GM18951 (cell line): ENCODE results near the gene AOAH.

ENCODE experiments used
- POLR2A ChIP-seq: IDR thresholded peaks from 4 replicates; pipeline ENCODE4 v1.6.1; 2011; ENCODE audit warnings: mild to moderate bottlenecking; ENCODE audit not compliant: insufficient read length, insufficient read depth; ENCODE audit errors: extremely low read depth
- in situ Hi-C: fragments of 300-500 bp; cut with MboI; formaldehyde crosslinking; loops from one replicate; pipeline ENCODE4 v1.12.0; 2022; ENCODE audit warnings: low sequenced_read_pairs, mixed read lengths, inconsistent platforms; ENCODE audit not compliant: unreplicated experiment

The AOAH gene

DNA sequence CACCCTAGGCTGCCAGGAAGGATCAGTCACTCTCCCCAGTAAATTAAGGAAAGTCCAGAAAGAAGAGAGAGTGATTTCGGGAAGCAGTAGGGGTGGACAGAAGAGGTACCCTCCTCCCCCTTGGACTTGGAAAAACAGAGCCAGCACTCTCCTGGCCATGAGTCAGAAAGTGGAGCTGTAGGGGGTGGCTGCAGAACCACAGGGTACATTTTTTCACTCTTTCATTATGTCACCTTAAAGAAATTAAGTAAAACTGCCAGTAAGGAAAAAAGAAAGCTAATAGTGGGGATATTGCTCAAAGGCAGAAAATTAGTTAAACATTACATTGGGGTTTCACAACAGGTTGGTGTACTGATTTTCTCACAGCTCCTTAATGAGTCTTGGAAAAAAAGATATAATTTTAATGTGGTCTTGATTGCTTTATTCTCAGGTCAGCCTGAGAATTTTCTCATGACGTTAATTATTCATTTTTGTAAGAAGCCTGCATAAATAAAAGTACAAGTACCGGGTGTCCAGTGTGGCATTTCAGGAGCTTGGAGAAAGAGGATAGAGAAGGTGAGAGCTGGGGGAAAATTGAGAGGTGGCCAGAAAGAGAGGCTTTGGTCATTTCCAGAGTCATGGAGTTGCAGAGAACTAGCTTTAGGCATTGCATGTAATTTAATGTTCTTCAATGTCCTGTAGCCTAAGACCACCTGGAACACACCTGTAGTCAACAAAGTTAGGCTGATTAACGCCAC lies 23.2 kb upstream of the AOAH start:
- no peak for TF ChIP-seq POLR2A
- in situ Hi-C loops = no loop called here

DNA sequence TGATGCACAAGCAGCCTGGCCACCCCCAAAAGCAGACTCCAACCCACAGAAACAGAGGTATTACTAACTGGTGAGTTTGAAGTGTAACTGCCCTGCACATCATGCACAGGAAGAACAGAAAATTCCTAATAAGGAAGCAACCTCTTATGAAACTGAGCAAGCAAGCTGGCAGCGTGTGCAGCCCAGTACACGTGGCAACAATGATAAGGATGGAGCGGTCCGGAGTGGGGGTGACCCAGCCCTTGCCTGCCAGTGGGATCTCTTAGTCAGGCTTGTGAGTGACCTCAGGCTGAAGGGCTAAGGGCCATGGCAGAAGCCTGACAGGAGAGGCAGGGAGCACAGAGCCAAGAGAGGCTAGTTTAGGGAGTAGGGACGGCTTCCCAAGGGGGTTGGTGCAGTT lies 22.1 kb upstream of the AOAH start:
- in situ Hi-C loops = no loop called here
- no peak for TF ChIP-seq POLR2A

DNA sequence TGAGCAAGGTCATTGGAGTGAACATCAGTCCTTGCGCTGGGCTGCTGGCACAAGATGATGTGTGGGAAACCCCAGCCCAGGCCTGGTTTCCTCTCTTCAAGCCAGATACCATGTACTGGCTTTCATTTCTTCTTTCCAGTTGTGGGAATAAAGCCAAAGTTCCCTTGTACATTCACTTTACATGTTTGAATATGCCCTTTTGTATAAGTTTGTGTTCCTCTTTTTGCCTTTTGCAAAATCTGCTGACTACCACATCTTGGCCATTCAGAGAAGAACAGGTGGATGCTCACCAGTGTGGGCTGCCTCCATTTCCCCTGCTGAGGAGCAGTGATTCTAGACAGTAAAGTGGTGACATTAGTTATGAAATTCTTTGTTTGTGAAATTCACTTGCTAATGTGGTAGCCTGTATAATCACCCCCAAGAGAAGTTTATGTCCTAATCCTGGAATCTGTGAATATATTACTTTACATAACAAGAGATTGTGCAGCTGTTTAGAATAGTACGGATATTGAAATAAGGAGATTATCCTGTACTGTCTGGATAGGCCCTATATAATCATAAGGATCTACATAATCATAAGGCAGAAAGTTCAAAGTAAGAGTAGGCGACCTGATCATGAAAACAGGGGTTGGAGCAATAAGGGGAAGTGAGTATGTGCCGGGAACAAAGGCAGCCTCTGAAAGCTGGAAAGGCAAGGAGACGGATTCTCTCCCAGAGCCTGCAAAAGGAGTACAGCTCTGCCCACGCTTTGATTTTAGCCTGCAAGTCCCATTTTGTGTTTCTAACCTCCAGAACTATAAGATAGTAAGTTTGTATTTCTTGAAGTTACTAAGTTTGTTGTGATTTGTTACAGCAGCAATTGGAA lies 18.8 kb upstream of the AOAH start:
- TF ChIP-seq POLR2A = no peak
- in situ Hi-C loops = no loop called here

DNA sequence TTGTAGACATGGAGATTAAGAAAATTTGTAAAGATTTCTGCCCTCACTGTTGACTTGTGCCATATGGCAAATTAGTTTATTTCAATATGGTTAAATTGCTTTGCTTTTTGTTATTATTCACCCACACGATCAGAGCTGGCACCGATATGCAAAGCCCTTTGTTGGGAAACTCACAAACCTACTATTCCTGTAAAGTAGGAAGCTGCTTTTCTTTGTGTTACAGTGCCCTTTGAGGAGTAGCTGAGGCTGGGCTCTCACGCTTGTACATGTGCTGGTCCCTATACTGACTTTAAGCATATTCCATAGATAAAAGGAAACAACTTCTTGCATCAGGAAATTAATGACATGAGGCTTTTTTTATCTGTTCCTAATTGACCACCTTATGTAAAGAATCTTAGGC lies 17.6 kb upstream of the AOAH start:
- in situ Hi-C loops = no loop called here
- TF ChIP-seq POLR2A = no peak

DNA sequence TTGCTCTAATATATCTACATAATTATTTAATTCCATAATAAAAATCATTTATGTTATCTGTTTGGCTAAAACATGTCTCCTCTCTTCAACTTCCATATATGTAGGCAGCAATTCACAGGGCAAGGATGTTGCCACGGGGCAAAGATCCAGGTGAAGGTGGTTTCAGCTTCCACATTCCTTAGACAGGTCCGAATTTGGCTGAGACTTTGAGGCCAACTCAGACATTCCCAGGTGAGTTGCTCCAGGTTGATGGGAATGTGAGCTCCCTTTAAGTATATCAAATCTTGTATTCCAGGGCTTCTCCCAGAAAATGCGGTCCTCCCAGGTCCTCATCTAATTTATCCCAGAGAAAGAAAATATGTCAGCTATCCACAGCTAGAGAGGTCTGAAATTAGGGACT lies 15.1 kb upstream of the AOAH start:
- TF ChIP-seq POLR2A = no peak
- in situ Hi-C loops = no loop called here

DNA sequence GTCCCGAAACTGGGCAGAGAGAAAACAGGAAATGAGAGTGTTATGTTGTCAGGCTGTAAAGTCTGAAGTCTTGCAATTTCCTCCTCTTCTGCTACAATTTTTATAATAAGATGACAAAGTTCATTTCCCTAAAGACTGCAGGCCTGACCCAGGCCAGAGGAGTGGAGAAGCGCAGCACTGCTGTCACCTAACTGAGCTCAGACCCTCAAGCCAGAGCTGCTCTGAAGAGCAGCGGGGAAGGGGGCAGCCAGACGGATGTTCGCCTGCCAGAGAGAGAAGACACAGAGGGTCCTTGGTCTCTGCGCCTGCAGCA lies 12.6 kb upstream of the AOAH start:
- no peak for TF ChIP-seq POLR2A
- in situ Hi-C loops = no loop called here

DNA sequence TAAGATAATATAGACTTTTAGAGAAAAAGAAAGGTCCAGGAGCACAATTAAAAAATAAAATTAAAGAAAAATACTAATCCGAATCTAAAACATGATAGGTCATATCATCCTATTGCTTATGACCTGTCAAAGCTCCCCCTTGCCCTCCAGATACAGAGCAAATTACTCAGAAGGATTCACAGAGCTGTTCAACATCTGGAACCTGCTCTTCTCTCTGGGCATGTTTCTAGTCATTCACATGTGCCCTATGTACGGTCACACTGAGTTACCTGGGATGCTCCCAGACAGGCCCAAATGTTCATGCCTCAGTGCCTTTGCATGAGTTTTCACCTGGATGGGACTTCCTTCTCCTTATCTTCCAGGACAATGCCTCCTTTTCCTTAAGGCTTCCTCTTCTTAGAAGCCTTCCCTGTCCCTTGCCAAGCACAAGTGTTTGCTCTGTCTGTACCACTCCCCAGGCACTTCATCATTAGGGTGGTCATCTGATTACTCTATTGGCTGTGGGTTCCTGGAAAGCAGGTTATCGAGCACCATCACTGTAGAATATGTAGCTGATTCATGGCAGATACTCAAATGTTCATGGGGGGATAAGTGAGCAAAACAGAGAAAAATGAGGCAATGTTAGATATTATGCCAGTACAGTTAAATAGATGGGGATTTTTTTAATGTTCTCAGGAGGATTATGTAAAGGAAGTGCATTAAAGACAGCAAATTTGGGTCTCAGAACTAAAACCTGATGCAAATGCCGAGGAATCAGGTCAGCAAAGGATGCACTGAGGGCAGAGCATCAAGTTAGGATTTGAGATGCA lies 12.0 kb upstream of the AOAH start:
- no peak for TF ChIP-seq POLR2A
- in situ Hi-C loops = no loop called here

DNA sequence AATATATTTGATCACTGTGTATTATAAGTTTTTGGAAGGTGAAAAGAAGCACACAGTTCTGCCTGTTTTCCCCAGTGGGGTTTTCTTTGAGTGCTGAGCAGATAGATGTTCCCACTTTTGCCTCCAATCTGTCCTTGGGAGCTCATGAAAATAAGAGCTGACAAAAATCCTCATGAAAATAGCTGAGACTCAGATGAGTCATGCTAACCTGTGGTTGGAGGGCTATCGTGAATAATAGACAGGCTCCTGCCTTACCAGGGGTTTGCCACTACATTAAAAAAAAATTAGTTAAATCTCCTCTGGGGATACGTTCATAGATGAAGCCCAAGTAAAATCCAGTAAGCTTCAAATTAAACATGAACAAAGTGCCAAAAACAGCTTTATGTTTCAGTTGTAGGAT lies 10.9 kb upstream of the AOAH start:
- no peak for TF ChIP-seq POLR2A
- in situ Hi-C loops = no loop called here

DNA sequence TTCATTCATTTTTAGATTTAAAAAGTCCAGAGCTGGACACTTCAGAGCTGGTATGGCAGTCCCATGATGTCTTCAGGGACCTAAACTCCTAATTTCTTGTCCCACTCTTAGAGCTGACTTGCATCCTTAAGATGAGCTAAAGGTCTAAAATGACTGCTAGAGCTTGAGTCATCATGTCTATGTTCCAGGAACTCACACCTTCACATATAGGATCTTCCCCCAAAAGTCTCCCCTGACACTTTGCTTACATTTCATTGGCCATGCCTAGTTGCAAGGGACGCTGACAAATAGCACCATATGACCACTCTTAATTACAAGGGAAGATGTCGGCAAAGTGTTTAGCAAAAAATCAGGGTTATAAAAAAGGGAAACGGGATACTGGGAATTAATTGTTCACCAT lies 10.4 kb upstream of the AOAH start:
- TF ChIP-seq POLR2A = no peak
- in situ Hi-C loops = no loop called here

DNA sequence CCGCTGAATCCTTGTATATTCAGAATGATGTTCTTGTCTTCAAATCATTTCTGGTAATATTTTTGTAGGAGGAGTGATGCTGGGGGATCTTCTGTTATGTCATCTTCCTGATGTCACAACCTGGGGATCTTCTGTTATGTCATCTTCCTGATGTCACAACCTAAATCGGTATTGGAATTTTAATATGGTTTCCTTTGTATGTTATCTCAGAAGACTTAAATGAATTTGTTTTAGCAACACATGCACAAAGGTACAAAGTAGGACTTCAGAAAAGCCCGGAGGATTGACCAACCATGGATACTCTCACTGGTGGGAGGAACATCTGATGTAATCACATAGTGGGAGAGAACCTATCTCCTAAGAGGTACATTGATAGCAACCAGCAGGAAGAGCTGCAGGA lies 9.1 kb upstream of the AOAH start:
- TF ChIP-seq POLR2A = no peak
- in situ Hi-C loops = no loop called here

DNA sequence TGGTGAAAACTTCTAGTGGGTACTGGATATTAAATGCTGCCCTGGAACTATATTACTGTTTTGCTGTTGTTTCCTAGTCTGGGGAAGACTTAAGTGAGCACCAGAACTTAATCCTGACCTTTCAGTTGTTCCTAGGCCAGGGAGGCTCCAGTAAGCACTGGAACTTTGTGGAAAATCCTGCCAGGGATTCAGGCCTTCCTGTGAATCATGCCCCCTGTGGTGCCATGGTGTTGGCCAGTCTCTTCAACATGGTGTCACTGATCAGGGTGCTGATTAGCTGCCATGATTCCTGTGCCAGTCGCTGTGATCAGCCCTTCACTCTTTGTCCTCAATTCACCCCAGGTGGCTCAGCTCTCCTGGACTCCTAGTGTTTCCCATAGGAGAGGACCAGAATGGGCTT lies 8.5 kb upstream of the AOAH start:
- in situ Hi-C loops = no loop called here
- TF ChIP-seq POLR2A = no peak

DNA sequence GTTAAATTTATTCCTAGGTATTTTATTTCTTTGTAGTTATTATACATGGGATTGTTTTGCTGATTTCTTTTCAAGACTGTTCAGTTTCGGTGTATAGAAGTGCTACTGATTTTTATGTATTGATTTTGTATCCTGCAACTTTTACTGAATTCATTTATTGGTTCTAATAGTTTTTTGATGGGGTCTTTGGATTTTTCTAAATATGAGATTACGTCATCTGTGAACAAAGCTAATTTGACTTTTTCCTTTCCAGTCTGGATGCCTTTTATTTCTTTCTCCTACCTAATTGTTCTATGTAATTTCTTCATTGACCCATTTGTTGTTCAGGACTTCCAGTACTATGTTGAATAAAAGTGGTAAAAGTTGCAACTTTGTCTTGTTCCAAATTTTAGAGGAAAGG lies 5.8 kb upstream of the AOAH start:
- in situ Hi-C loops = no loop called here

DNA sequence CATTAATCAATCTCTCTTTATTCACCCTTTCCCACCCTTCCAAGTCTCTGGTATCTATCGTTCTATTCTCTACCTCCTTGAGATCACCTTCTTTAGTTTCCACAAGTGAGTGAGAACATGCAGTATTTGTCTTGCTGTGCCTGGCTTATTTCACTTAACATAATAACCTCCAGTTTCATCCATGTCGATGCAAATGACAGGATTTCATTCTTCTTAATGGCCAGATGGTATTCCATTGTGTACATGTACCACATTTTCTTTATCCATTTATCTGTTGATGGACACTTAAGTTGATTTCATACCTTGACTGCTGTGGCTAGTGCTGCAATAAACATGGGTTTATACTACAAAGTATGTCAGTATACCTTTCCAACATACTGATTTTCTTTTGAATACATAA lies 3.8 kb upstream of the AOAH start:
- no peak for TF ChIP-seq POLR2A
- in situ Hi-C loops = no loop called here

More for the DNA sequence above, 5.8 kb upstream of the AOAH start:
- TF ChIP-seq POLR2A = no peak
